HG03432 (cell line): ENCODE results near the gene PUS1.
"Not testable (repeated sequence)": the region's sequence is repeated elsewhere in the genome, so short reads cannot be mapped to it uniquely, and the experiment has no call there.

ENCODE experiments used
- ATAC-seq: cut with Tn5 transposase; IDR thresholded peaks from one replicate; pipeline ENCODE4 v1.9.1; 2021; ENCODE audit warnings: mild to moderate bottlenecking, moderate library complexity; ENCODE audit not compliant: unreplicated experiment

Gene PUS1

DNA sequence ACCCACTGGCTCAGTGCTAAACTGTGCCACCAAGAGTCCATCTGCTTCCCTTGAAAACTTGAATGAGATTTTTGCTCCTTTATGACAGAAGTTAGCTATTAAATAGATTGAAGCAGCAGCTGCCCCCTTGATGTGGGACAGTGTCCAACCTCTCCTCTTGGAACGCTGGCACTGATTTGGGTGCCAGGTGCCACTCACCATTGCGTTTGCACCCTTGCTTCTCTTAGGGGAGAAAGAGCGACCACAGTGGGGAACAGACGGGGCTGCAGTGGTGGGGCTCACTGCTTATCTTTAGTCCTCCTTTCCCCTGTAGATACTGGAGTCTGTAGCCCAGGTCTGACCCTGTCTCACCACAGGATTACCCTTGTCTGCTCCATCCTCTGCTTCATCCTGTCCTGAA, 30.0 kb downstream of the PUS1 start:
- no peak for ATAC-seq

- ATAC-seq = no peak
These were observed 30.8 kb downstream of the PUS1 start for GRCh38 chr12:131959641-131960589.

DNA sequence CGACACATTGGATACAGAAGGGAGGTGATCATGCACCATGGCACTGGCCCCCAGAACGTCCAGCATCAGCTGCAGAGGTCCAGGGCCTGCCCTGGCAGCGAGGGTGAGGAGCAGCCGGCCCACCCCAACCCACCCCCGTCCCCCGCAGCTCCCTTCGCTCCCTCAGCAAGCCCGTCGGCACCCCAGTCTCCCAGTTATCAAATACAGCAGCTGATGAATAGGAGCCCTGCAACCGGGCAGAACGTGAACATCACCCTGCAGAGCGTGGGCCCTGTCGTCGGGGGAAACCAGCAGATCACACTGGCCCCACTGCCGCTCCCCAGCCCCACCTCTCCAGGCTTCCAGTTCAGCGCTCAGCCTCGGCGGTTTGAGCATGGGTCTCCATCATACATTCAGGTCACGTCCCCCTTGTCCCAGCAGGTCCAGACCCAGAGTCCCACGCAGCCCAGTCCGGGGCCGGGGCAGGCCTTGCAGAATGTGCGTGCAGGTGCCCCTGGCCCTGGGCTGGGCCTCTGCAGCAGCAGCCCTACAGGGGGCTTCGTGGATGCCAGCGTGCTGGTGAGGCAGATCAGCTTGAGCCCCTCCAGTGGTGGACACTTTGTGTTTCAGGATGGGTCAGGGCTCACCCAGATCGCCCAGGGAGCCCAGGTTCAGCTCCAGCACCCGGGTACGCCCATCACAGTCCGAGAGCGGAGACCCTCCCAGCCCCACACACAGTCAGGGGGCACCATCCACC, 31.7 kb downstream of the PUS1 start:
- not testable (repeated sequence) for ATAC-seq

- not testable (repeated sequence) for ATAC-seq
These were observed 32.3 kb downstream of the PUS1 start for GRCh38 chr12:131961328-131961727.

DNA sequence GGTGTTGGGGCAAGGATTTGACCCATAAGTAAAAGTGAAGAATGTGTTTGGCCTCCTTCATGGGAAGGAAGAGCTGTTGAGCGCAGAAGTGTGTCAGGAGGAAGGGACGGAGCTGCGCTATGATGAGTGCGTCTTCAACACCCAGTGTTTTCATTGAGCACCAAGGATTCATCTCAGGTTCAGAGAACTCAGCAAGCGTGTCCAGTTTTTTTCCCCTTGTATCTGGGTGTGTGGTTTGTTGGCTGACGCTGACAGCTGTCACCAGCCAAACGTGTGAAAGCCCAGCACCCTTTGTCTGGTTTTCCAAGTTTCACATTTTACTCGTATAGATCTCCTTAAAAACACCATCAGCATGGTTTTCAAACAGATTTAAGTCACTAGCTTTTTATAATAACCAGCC, 33.0 kb downstream of the PUS1 start:
- no peak for ATAC-seq

DNA sequence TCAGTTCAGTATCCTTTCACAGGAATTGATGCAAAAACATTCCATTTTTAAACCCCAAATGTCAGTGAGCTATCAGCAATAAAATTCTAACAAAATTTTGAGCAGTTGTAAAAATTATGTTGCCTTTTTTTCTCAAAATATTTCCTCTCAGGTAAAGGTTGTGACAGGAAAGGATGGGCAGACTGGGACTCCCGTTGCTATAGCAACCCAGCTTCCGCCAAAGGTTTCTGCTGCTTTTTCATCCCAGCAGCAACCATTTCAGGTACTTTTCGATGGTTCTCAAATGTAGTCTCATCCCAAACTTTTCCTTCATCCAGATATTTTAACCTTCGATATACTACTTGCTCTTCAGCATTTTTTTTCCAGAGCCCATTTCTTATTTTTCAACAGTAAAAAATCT, 34.3 kb downstream of the PUS1 start:
- no peak for ATAC-seq

DNA sequence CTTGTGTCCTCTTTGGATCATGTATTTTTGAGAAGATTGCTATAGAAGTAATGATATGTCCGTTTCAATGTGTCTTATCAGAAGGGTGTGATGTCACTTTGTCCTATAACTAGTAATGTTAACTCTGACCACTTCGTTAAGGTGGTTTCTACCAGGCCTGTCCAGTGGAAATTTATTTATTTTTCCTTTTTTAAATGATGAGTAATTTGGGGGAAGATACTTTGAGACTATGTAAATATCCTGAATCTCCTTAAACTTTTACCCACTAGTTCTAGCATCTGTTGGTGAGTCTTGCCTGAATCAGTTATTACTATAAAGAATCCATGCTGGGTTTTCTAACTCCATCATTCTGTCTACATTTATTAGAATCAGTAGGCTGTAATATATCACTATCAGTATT, 36.0 kb downstream of the PUS1 start:
- no peak for ATAC-seq

- ATAC-seq = no peak
These were observed 42.1 kb downstream of the PUS1 start for GRCh38 chr12:131971226-131971625.

DNA sequence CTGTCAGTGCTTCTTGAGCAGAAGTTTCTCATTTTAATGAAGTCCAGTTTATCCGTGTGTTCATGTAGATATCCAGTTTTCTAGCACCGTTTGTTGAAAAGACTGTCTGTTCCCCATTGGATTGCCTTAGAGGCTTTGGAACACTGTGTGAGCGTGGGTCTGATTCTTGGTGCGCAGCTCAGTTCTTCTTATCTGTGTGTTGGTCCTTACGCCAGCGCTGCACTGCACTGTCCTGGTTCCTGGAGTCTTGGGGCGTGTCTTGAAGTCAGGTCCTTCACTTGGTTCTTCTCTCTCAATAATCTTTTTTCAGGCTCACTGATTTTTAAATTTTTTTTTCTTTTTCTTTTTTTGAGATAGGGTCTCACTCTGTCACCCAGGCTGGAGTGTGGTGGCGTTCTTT, 46.2 kb downstream of the PUS1 start:
- ATAC-seq = no peak

DNA sequence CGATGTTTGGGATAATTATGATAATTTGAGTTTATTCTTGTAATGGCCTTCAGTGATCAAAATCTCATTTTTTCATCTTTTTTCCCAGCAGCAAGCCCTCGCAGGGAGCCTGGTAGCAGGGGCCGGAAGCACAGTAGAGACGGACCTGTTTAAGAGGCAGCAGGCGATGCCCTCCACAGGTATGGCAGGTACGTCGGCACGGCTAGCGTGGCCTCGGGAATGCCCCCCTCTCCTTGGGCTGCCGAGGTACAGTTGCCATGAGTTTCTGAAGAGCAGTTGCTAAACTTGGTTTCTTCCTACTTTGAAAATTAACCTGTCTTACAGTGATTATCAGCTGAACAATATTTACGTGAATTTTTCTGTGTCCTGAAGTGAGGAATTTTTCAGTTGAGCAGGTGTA, 50.5 kb downstream of the PUS1 start:
- no peak for ATAC-seq

- no peak for ATAC-seq
These were observed 51.2 kb downstream of the PUS1 start for GRCh38 chr12:131980263-131980662.

DNA sequence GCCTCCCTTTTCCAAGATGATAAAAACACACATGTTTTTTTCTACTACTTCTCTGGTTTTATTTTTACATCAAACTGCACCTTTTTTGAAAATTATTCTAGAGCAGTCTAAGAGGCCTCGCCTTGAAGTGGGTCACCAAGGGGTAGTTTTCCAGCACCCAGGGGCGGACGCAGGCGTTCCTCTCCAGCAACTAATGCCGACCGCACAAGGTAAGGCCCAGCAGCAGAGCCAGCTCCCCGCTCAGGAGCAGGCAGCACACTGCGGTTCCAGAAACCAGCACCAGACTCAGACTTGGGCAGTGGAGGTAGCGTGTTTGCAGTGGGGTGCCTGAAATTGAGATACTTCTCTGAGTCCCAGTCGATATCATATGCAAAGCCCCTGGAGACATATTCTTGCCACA, 52.3 kb downstream of the PUS1 start:
- ATAC-seq = no peak

DNA sequence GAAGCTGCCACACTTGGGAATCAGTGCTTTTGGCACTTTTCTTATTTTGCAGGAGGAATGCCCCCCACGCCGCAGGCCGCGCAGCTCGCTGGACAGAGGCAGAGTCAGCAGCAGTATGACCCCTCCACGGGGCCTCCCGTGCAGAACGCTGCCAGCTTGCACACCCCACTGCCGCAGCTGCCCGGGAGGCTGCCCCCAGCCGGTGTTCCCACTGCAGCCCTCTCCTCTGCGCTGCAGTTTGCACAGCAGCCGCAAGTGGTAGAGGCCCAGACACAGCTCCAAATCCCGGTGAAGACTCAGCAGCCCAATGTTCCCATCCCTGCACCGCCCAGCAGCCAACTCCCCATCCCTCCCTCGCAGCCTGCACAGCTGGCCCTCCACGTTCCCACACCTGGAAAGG, 53.0 kb downstream of the PUS1 start:
- ATAC-seq = no peak

- no peak for ATAC-seq
These were observed 54.0 kb downstream of the PUS1 start for GRCh38 chr12:131983026-131983425.

DNA sequence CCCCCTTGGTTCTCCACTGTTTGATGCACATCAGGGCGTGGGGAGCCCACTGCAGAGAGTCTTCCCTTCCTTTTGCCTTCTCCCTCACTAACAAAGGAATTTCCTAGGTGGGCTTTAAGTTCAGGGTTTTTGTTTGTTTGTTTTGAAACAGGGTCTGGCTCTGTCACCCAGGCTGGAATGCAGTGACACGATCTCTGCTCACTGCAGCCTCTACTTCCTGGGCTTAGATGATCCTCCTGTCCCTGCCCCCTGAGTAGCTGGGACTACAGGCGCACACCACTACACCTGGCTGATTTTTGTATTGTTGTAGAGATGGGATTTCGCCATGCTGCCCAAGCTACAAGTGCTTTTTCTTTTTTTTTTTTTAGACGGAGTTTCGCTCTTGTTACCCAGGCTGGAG, 54.5 kb downstream of the PUS1 start:
- no peak for ATAC-seq

GRCh38 chr12:131984334-131984733, 55.3 kb downstream of the PUS1 start:
- no peak for ATAC-seq

- ATAC-seq = not testable (repeated sequence)
These were observed 56.4 kb downstream of the PUS1 start for GRCh38 chr12:131985510-131985875.

GRCh38 chr12:131986361-131986760, 57.3 kb downstream of the PUS1 start:
- ATAC-seq = no peak

DNA sequence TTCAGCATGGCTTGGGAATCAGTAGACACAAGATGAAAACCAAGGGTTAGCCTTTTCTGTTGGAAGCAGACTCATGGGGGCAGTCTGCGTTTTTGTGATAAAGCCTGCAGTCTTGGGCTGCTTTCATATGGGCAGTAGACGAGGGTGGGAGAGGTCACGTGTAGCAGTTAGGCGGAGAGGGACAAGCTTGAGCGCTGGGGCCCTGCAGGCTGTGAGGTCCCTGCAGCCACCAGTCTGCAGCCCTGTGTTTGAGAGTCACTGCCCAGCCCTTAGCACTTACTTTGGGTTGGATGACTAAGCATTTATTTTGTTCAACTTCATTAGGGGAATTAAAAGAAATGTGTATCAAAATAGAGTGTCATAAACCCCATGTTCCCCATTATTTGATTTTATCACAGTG, 57.8 kb downstream of the PUS1 start:
- ATAC-seq = no peak

- no peak for ATAC-seq
These were observed 58.5 kb downstream of the PUS1 start for GRCh38 chr12:131987552-131987951.

DNA sequence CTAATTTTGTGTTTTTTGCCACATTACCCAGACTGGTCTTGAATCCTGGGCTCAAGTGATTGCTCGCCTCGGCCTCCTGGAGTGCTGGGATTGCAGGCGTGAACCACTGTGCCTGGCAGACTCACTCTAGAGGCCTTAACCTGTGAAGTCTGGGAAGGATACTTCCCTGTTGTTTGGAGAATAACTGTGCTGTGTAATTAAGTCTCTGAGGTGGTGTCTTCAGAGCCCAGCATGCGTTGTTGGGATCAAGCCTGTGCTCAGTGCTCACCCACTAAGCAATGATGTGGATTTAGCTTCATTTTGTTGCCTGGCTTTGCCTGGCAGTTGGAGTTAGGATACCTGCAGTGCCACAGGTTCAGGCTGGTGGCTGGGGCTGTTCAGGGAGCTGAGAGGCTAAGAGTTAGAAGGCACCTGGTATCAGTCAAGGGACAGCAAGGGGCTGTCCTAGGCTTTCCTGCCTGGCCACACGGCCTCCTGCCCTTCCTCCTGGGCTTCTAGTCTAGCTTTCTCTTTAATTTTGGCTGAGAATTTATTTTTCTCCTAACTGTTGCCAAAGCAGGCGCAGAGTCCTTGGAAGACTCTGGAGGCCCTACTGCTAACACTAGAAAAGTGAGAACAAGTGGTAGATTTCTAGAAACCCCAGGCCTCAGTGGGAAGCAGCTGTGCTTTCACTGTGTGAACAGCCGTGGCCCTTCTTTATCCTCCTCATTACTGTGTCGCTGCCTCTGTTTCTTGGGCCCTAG, 59.1 kb downstream of the PUS1 start:
- no peak for ATAC-seq
